NCI-H524 (cell line): ENCODE measurements around the gene SIRT7.
"Not testable (repeated sequence)": the region's sequence is repeated elsewhere in the genome, so short reads cannot be mapped to it uniquely, and the experiment has no call there.

Experiments used
- DNase-seq, 2 experiments: peaks; one replicate each; lab custom pipeline; 2025; lab: John Stamatoyannopoulos, UW

The SIRT7 gene

GRCh38 chr17:81954131-81955057 lies 36.4 kb upstream of the SIRT7 start:
- DNase-seq, result no peak

GRCh38 chr17:81953443-81953842 lies 35.5 kb upstream of the SIRT7 start:
- not testable (repeated sequence) for DNase-seq

- no peak for DNase-seq
These were observed 34.8 kb upstream of the SIRT7 start for GRCh38 chr17:81952792-81953228.

- DNase-seq, result no peak
These were observed 34.1 kb upstream of the SIRT7 start for GRCh38 chr17:81951785-81952684.

GRCh38 chr17:81950501-81950900 lies 32.5 kb upstream of the SIRT7 start:
- DNase-seq, result no peak

GRCh38 chr17:81948635-81949378 lies 30.8 kb upstream of the SIRT7 start:
- DNase-seq, result no peak

GRCh38 chr17:81947189-81947588 lies 29.2 kb upstream of the SIRT7 start, which contains the start of gene MYADML2:
TSS of gene MYADML2 (minus strand) at chr17:81947233. CDS start at chr17:81941741, 5,492 bp downstream.
- no peak for DNase-seq

GRCh38 chr17:81944858-81945257 lies 26.9 kb upstream of the SIRT7 start:
- DNase-seq, result no peak

- DNase-seq, result no peak
These were observed 24.2 kb upstream of the SIRT7 start for GRCh38 chr17:81942167-81942553.

GRCh38 chr17:81941484-81942166 lies 23.6 kb upstream of the SIRT7 start:
- DNase-seq, result peak; percentile 83 to 87

GRCh38 chr17:81940538-81941483 lies 22.8 kb upstream of the SIRT7 start:
- no peak for DNase-seq

- DNase-seq, result no peak
These were observed 22.0 kb upstream of the SIRT7 start for GRCh38 chr17:81939881-81940385.

- DNase-seq, result no peak
These were observed 21.2 kb upstream of the SIRT7 start for GRCh38 chr17:81939218-81939617.

- no peak for DNase-seq
These were observed 17.7 kb upstream of the SIRT7 start for GRCh38 chr17:81935709-81936084.

- DNase-seq, result no peak
These were observed 17.1 kb upstream of the SIRT7 start for GRCh38 chr17:81934850-81935708.

- DNase-seq, result no peak
These were observed 16.3 kb upstream of the SIRT7 start for GRCh38 chr17:81934098-81934757.

- DNase-seq, result no peak
These were observed 15.3 kb upstream of the SIRT7 start for GRCh38 chr17:81933178-81933699.

- DNase-seq, result no peak
These were observed 14.5 kb upstream of the SIRT7 start for GRCh38 chr17:81932333-81932983.
